HG03432 (cell line): ENCODE measurements around the gene DIDO1.
"Not testable (repeated sequence)": the region's sequence is repeated elsewhere in the genome, so short reads cannot be mapped to it uniquely, and the experiment has no call there.

Experiments used
- ATAC-seq: cut with Tn5 transposase; IDR thresholded peaks from one replicate; pipeline ENCODE4 v1.9.1; 2021; ENCODE audit warnings: mild to moderate bottlenecking, moderate library complexity; ENCODE audit not compliant: unreplicated experiment

Gene DIDO1

DNA sequence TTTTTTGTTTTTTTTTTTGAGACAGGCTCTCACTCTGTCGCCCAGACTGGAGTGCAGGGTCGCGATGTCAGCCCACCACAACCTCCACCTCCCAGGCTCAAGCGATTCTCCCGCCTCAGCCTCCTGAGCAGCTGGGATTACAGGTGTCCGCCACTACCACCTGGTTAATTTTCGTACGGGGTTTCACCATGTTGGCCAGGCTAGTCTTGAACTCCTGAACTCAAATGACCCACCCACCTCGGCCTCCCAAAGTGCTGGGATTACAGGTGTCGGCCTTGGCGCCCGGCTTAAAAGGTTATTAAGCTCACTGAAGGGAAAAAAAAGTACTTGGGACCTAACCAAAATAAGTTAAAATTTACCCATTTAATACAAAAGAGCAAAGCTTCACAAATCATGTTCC lies 66.6 kb downstream of the DIDO1 start:
- no peak for ATAC-seq

DNA sequence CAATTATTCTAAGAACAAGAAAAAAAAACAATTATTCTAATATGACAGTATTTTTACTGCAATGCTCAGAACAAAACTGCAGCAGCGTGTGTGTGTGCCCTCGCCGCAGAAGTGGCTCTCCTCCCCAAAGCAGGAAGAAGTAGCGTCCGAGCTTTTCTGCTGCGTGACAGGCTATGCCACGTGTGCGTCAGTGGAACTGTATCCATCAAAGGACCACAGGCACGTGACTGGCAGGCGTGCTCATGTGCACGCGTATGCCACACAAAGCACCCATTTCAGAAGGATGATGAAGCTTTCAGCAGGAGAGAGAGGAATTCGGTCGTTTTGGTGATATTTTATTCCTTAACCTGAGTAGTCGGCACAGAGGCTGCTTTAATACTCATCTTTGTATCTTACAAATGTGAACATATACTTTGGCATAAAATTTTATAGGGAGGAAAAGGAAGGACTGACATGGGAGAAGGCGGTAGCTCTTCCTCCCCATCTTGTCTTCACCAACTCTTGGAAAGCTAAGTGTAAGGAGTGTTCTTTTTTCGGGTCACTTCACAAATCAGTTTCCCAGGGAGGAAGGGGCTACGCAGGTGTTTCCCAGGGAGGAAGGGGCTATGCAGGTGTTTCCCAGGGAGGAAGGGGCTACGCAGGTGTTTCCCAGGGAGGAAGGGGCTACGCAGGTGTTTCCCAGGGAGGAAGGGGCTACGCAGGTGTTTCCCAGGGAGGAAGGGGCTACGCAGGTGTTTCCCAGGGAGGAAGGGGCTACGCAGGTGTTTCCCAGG lies 68.1 kb downstream of the DIDO1 start:
- ATAC-seq, result no peak

DNA sequence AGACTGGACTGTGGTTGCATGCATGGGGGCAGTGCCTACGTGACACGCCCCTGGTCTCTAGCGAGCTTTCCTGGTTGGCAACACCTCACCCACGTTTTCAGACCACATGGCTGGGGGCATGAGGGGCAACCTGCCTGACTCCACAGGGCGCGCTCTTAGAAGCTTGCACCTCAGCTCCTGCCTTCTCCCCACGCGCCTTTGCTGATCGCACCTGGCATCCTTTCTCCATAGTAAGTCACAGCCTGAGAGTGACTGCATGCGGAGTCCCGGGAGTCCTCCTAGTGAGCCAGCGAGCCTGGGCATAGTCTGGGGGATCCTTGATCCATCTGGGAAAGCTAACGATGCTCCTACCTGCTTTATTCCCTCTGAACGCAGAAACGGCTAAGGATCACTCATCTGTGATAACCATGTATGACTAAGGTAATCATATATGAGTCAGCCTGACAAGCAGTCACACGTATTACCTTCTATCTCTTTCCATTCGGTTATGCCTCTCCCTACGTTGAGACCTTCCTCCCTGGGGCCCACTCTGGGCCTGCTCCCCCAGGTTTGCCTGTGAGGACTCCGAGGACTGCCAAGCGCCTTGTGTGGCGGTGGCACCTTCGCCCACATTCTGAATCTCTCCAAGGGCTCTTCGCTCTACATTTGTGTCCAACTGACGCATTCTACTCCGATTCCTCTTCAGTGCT lies 69.2 kb downstream of the DIDO1 start:
- ATAC-seq, result no peak

DNA sequence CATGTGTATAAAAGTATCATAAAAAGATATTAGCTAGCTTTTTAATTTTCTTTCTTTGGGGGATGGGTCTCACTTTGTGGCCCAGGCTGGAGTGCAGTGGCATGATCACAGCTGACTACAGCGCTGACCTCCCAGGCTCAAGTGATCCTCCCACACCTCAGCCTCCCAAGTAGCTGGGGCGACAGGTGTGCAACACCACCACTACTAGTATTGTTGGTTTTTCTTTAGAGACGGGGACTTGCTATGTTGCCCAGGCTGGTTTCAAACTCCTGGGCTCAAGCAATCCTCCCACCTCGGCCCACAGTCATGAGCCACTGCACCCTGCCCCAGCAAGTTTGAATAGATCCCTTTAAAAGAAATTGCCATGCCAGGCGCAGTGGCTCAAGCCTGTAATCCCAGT lies 71.2 kb downstream of the DIDO1 start:
- ATAC-seq, result no peak

DNA sequence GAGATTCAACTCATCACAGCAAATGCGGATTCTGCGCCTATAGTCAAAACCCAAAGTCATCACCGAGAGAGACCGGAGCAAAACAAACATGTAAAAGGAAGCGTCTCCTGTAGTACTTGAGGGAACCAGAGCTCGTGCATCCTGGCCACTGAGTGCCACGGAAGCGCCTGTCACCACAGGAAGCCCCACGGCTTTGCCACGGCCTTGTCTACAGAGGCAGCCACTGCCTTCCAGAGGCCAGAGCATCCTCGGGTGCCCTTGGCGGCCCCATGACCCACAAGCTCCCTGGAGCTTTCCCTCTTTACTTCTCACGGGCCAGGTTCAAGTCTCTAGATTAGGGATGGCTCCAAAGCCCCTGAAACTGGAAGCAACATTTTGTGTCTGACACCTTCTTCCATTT lies 72.2 kb downstream of the DIDO1 start:
- ATAC-seq, result no peak

DNA sequence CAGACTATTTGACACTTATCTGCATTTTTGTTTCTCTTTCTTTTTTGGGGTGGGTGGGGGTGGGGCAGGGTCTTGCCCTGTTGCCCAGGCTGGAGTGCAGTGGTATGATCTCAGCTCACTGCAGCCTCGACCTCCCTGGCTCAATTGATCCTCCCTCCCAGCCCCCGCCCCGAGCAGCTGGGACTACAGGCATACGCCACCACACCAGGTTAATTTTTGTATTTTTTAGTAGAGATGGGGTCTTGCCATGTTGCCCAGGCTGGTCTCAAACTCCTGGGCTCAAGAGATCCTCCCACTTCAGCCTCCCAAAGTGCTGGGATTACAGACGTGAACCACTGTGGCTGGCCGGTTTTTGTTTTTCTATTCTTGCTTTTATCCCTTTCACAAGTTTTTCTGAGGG lies 73.0 kb downstream of the DIDO1 start:
- ATAC-seq, result not testable (repeated sequence)

DNA sequence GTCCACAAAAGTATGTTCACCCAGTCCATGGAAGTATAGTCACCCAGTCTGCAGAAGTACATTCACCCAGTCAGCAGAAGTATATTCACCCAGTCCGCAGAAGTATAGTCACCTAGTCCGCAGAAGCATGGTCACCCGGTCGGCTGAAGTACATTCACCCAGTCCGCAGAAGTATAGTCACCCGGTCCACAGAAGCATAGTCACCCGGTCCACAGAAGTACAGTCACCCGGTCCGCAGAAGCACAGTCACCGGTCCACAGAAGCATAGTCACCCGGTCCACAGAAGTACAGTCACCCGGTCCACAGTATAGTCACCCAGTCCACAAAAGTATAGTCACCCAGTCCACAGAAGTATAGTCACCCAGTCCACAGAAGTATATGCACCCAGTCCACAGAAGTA lies 73.5 kb downstream of the DIDO1 start:
- ATAC-seq, result no peak

DNA sequence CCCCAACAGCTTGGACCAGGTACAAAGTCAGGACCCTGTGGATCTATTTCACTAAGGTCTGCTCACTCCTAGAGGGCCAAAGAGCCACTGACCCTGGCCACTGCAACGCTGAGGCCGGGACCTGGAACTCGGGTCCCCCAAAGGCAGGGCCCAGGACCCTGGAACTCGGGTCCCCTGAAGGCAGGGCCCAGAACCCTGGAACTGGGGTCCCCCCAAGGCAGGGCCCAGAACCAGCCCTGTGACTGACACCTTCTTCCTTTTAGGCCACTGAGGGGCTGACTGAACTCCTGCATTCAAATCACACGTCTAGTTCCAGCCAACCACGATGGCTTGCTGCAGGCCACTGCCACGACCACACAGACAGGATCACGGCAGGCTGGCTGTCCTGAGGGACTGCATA lies 74.1 kb downstream of the DIDO1 start:
- no peak for ATAC-seq

DNA sequence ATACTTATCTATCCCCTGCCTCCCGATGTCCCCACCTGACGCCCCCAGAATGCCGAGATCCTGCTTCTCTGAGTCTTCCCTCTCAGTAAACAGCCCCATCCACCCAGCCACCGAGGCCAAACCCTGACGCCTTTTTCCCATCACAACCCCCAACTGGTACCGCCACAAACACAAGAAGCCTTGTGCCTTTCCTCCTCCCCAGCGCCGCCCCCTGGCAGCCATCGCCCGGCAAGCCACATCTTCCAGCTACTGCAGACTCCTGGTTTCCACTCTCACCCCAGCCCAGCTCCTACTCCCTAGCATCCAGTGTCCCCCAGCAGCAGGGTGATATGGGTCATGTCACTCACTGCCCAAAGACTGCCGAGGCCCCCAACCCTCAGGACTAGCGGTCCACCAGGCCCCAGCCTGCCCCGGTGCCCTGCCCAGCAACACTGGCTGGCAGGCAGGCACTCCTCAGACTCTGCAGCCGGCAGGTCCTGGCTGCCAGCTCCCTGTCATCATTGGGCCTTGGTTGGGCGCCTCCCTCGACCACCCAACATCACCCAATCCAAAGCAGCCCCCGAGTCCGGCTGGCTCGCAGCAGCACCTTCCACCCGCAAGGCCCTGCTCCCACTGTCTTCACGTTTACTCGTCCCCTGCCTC lies 75.9 kb downstream of the DIDO1 start:
- no peak for ATAC-seq

DNA sequence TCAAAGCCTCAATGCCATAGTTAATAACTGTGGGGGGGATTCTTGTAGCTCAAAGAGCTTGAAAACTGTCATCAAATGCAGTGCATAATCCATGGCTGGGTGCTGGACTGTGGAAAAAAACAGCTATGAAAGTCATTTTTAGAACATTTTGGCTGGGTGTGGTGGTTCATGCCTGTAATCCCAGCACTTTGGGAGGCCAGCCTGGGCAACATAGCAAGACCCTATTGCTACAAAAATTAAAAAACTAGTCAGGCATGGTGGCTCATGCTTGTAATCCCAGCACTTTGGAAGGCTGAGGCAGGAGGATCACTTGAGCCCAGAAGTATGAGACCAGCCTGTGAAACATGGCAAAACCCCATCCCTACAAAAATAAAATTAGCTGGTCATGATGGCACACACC lies 76.9 kb downstream of the DIDO1 start:
- no peak for ATAC-seq

DNA sequence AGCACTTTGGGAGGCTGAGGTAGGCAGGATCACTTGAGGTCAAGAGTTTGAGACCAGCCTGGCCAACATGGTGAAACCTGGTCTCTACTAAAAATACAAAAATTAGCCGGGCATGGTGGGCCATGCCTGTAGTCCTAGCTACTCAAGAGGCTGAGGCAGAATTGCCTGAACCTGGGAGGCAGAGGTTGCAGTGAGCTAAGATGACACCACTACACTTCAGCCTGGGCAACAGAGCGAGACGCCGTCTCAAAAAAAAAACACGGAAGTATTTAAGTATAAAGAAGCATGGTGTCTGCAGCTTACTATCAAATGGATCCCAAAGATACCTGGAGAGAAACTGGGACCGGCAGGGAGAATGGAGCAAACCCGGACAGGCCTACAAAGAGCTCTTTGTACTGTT lies 77.4 kb downstream of the DIDO1 start:
- not testable (repeated sequence) for ATAC-seq

DNA sequence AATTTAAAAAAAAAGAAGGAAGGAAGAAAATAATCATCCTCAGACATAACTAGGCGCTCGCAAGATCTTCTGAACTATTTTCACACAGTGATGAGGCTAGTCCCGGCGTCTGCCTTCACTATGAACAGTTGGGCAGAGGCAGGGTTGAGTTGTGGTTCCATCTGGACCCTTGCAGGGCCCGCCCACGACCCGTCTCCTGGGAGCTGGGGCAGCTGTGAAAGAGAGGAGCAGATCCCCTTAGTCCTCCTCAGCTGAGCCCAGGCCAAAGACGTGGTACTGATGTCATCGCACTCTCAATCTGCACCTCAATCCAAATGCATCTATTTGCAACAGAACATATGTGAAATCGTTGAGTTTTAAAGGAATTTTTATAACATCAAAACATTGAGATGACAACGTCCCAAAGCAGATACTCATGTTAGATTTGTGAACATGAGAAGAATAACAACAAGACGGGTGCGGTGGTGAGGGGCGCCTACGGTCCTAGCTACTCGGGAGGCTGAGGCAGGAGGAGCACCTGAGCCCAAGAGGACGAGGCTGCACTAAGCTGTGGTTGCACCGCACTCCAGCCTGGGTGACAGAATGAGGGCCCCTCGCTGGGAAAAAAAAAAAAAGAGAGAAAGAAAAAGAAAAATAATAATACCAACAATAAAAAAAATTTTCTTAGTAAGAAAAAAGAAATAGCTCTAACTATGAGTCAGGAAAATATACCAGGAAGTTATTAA lies 80.0 kb downstream of the DIDO1 start:
- no peak for ATAC-seq

DNA sequence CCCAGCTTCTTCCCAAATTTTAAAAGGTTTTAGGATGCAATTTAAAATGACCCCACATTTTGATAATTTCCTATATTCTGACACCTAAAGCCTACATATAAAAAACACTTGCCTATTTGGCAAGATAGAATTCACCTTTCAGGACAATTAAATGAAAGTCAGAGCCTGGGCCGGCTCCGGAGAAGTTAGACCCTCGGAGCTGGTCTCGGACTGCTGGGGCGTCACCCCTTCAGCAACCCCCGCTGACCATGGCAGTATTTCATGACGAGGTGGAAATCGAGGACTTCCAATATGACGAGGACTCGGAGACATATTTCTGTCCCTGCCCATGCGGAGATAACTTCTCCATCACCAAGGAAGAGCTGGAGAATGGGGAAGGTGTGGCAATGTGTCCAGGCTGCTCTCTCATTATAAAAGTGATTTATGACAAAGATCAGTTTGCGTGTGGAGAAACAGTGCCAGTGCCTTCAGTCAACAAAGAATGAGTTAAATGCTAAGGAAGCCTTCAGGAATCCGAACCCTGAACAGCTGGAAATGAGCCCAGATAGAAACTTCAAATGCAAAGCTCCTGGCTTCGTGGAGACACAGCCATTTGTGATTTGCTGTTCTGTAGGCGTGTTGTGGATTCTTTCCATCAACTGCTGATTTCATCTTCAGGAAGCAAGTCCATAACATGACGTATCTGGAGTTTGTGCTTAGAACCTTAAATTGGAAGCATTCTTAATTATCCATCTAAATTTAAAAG lies 80.7 kb downstream of the DIDO1 start:
- no peak for ATAC-seq

DNA sequence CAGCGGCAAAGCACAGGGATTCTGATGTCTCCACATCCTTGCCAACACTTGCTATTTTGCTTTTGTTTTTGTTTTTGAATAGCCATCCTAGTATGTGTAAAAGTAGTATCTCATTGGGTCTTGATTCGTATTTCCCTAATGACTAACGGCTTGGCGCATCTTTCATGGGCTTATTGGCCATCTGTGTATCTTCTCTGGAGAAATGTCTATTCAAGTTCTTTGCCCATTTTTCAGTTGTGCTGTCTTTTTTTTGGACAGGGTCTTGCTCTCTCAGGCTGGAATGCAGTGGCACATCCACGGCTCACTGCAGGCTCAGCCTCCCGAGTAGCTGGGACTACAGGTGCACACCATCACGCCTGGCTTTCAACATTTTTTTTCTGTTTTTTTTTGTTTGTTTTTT lies 82.1 kb downstream of the DIDO1 start:
- no peak for ATAC-seq

DNA sequence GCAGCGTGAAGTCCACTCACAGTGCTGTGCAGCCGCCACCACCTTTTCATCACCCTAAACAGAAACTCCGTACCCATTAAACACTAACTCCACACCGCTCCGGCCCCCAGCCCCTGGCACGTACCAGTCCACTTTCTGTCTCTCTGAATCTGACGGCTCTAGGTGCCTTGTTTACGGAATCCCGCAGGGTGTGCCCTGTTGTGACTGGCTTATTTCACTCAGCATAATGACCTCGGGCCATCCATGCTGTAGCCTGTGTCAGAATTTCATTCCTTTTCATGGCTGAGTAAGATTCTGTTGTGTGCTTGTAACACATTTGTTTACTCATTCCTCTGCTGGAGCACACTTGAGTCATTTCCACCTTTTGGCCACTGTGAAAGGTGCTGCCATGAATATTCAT lies 82.6 kb downstream of the DIDO1 start:
- no peak for ATAC-seq

DNA sequence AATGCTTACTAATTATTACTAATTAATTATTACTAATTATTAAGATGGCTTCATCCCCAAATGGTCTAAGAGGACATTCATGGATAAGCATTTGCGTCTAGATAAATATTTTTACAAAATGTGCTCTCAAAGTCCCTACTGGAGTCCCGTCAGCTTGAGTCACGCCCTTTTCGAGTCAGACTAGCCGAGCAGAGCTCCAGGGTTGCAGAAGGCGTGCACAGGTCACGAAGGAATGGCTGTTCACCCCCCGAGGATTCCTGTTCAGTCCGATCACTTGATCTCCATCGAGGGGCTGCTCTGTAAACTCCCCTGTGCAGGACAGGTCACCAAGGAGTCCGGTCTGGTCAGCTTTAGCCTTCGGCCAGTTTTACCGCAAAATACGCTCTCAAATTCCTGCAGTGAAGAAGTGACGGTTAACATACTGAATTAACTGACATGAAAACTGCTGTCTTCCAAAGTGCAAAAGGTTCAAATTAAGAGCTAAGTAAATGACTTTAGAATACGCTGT lies 84.5 kb downstream of the DIDO1 start:
- no peak for ATAC-seq

DNA sequence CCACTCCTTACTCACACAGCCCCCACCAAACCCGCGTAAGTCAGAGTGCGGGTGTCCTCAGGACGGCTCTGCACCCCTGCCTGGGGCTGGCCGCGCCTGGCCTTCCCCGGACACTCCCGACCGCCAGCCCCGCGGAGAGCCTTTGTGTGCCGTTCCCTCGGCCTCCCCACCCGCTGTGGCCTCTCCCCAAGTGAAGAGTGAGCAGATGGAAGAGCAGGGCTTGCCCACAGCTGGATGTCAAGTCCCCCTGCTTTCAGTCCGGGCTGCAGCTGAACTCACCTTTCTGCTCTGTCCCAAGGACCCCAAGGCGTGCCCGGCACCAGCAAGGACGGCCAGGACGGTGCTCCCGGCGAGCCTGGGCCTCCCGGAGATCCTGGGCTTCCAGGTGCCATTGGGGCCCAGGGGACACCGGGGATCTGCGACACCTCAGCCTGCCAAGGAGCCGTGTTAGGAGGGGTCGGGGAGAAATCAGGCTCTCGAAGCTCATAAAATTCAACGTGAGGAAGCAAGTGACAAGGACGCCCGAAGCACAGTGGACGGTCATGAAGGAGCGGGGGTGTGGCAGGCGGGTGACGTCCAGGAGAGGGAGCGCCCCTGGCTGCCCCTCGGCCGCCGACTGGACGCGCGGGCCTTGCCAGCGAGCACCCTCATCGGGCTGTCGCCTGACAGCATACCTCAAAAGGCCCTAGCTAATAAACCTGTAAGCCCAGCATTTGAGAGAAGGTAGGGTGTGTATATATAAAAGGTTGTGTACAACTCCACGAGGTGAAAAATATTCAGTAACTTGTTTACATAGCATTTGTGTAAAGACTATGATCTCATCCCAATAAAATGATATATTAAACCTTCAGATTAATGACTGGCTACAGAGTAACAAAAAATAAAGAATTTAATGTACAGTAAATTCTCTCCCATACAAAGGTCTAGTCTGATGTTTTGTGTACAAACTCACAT lies 85.8 kb downstream of the DIDO1 start:
- no peak for ATAC-seq

DNA sequence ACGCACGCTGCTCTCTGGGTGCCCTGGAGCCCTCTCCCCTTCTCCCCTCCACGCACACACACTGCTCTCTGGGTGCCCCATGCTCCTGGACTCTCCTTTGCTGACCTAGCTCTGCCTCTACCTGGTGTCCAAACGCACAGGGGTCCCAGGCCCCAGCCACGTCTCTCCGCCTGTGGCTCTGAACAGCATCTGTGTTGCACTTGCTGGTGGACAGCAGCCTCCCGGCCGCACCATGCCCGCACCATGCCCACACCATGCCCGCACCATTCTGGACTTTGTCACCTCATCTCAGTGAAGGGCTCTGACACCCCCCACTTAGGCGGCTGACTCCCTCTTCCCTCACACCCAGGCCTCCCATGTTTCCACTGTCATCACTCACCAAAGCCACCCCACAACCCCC lies 86.5 kb downstream of the DIDO1 start:
- no peak for ATAC-seq

DNA sequence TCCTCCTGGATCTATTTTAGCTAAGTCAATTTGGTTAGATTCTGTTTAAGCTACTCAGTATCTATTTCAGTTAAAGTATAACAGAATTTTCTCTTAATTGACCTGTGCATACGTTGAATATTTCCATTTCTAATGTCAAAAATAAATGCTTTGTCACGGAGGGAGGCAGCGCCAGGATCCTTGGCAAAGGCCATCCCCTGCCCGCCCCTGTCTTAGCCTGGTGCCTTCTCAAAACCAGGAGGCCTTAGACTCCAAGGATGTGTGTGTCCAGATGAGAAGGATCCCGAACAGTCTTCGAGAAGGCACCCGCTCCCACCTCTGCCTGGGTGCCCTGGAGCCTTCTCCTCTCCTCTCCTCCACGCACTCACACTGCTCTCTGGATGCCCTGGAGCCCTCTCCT lies 87.0 kb downstream of the DIDO1 start:
- no peak for ATAC-seq
